ENCODE measurements around the gene PAM16.

Gene PAM16

DNA sequence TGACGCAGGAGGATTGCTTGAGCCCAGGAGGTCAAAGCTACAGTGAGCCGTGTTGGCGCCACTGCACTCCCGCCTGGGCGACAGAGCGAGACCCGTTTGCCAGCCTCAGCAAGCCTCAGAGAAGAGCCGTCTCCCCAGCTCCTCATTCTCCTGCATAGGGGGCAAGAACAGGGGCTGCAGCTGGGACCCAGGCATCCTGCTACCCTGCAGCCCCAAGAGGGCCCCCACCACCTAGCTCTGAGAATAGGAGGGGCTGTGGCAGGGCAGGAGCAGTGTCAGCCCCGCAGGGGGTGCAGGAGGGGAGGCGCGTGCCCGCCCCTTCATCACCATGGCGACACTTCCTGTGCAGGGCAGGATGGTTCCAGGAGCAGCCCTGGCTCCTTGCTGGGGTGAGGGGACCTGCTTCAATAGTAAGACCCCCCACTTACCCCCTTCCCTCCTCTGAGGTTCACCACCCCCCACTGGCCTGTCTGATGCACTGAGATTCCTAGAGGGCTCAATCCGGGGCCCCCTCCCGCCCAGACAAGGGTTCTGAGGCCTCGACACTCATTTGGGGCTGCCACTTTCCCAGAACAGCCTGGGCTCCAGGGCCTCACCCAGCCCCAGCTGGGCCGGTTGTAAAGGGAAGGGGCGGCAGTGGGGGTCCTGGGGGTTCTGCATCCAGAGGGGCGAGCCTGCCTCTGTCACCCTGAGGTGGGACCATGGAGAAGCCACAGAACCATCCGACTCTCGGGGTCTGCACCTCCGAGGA lies 40.7 kb upstream of the PAM16 start:
- DNase-seq (ENCODE audit: low read depth in 2 of 2) = no peak
- TF ChIP-seq, protein P1, sequence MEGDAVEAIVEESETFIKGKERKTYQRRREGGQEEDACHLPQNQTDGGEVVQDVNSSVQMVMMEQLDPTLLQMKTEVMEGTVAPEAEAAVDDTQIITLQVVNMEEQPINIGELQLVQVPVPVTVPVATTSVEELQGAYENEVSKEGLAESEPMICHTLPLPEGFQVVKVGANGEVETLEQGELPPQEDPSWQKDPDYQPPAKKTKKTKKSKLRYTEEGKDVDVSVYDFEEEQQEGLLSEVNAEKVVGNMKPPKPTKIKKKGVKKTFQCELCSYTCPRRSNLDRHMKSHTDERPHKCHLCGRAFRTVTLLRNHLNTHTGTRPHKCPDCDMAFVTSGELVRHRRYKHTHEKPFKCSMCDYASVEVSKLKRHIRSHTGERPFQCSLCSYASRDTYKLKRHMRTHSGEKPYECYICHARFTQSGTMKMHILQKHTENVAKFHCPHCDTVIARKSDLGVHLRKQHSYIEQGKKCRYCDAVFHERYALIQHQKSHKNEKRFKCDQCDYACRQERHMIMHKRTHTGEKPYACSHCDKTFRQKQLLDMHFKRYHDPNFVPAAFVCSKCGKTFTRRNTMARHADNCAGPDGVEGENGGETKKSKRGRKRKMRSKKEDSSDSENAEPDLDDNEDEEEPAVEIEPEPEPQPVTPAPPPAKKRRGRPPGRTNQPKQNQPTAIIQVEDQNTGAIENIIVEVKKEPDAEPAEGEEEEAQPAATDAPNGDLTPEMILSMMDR (IDR thresholded peaks at IDR 0.05; ENCODE audit: low read depth, low read length) = no peak
- no peak overlapping the region for H3K4me3 ChIP-seq (replicated peaks in 1 of 2; ENCODE audit: low read depth in 2 of 2, low read length in 2 of 2)

GRCh38 chr16:4390266-4391260 lies 39.4 kb upstream of the PAM16 start:
- no peak overlapping the region for H3K4me3 ChIP-seq (replicated peaks in 1 of 2; ENCODE audit: low read depth in 2 of 2, low read length in 2 of 2)
- no peak for DNase-seq (ENCODE audit: low read depth in 2 of 2)
- TF ChIP-seq, protein P1 (IDR thresholded peaks at IDR 0.05; ENCODE audit: low read depth, low read length) = peak; percentile 17

DNA sequence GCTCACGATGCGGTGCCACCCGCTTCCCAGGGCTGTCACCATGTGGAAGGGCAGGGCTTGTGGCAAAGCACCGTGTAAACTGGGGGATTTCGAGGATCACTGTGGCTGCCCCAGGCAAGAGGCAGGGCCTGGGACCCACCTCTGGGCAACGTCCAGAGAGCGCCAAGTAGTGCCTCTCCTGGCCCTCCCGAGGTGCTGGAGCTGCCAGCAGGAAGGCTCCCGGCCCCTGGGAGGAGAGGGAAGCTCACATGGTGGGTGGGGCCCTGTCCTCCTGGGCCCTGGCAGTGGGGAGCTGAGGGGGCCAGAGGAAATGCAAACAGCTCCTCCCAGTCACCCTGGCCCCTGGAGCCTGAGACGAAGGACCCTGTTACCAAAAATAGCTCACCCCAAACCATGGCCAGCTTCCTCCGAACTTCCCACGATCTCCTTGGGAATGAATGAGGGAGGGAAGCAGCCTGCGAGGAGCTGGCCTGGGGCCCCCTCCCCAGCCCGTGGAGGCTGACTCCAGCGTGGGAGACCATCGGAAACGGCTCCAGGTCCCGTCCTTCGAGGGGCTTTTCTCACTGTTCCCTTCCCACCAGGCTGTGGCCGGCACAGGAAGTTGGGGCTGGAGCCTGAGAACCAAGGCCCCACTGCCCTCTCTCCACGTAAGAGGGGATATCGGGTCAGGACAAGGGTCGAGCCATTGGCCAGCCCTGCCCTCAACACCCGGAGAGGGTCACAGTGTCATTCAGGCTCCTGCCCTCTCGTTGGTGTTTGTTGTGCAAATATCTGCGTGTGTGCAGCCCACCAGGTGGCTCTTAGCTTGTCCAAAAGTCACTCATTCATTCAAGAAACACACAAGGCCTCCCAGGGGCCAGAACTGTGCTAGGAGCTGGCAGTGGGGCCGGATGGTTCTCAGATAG lies 38.2 kb upstream of the PAM16 start:
- H3K4me3 ChIP-seq (replicated peaks in 1 of 2; ENCODE audit: low read depth in 2 of 2, low read length in 2 of 2) = no peak overlapping the region
- DNase-seq (ENCODE audit: low read depth in 2 of 2) = no peak
- TF ChIP-seq, protein P1 (IDR thresholded peaks at IDR 0.05; ENCODE audit: low read depth, low read length) = no peak

- no peak overlapping the region for H3K4me3 ChIP-seq (replicated peaks in 1 of 2; ENCODE audit: low read depth in 2 of 2, low read length in 2 of 2)
- DNase-seq (ENCODE audit: low read depth in 2 of 2) = peak; percentile 48 to 74
- TF ChIP-seq, protein P1 (IDR thresholded peaks at IDR 0.05; ENCODE audit: low read depth, low read length) = no peak
Observed at GRCh38 chr16:4388271-4389021, 37.3 kb upstream of the PAM16 start.

- TF ChIP-seq, protein P1 (IDR thresholded peaks at IDR 0.05; ENCODE audit: low read depth, low read length) = no peak
- DNase-seq (ENCODE audit: low read depth in 2 of 2) = no peak
- no peak overlapping the region for H3K4me3 ChIP-seq (replicated peaks in 1 of 2; ENCODE audit: low read depth in 2 of 2, low read length in 2 of 2)
Observed at GRCh38 chr16:4387781-4388180, 36.7 kb upstream of the PAM16 start.
